Occipital lobe (tissue), 2 donors: ENCODE measurements around the gene TPRN. TPM values are rescaled to one million over a fixed set of nuclear protein-coding genes. Genes with fewer than 3 reads are reported as not detected.

Experiments used
- DNase-seq: peaks from one replicate; lab custom pipeline; 2025; lab: John Stamatoyannopoulos, UW
- total RNA-seq: library from RNA; depleted of rRNA; stranded (reverse); fragments of >200 nt; gene quantifications from one replicate; pipeline ENCODE4 v1.2.3, GENCODE V29; 2014

The TPRN gene
- total RNA-seq, 1 donor from 2014 or later, result 4.7 TPM

DNA sequence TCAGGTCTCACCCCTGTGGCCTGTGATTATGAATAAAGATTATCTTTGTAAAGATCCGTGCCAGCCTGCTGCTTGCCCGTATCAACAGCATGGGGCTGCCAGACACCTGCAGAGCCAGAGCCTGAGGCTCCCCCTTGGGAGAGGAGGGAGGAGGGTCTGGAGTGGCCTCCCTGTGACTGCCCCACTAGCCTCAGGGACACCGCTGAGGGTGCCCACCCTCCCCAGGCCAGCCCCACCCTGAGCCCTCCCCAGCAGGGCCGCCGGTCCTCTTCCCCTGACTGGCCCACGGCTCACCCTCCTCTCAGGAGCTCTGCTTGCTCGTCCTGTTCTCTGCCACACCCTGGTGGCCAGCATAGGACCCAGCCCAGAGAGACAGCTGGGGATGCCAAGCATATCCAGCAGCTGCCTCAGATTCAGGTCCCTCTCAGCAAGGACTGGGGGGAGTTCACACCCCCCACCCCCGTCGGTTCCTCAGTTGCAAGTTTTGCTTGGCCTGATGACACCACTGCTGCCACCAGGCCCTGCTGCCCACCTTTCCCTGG is 10.2 kb downstream of the TPRN start:
- no peak for DNase-seq

DNA sequence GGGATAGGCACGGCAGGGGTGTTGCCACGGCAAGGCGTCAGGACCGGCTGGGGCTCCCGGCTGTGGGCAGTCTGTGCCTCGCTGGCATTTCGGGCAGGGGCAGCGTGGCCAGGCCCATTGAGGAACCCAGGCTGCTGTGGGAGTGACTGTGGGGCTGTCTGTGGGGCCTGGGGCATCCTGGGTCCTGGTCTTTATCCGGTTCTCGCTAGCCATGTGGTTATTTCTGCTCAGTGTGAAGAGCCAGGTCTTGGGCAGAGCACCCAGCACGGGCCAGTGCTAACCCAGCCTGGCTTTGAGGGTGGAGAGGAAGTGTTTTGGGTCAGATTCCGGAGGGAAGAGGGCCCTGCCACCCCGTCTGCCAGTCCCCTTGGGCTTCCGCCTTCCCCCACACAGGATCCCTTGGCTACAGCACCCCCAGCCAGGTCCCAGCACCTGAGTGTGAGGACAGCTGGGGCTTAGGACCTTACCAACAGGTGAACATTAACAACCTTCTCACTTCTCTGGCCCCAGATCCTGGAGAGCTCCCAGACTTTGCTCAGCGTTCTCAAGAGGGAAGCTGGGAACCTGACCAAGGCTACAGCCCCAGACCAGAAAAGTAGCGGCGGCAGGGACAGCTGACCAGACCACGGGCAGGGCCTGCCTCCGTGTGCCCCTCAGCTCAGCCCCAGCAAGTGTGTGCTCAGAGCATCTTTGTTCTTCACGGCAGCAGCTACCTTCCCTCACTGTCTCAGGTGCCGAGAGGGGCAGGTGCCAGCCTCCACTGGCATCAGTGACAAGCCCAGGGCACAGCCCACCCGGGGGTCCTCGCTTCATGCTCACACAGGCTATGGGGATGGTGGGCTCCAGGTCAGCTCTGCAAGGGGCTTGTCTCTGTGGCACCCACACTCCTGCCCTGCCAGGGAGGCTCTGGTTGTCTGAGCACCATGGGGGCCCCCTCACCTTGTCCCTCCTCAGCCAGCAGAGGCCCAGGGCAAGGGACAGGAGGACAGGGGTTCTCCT is 10.9 kb downstream of the TPRN start:
- no peak for DNase-seq

DNA sequence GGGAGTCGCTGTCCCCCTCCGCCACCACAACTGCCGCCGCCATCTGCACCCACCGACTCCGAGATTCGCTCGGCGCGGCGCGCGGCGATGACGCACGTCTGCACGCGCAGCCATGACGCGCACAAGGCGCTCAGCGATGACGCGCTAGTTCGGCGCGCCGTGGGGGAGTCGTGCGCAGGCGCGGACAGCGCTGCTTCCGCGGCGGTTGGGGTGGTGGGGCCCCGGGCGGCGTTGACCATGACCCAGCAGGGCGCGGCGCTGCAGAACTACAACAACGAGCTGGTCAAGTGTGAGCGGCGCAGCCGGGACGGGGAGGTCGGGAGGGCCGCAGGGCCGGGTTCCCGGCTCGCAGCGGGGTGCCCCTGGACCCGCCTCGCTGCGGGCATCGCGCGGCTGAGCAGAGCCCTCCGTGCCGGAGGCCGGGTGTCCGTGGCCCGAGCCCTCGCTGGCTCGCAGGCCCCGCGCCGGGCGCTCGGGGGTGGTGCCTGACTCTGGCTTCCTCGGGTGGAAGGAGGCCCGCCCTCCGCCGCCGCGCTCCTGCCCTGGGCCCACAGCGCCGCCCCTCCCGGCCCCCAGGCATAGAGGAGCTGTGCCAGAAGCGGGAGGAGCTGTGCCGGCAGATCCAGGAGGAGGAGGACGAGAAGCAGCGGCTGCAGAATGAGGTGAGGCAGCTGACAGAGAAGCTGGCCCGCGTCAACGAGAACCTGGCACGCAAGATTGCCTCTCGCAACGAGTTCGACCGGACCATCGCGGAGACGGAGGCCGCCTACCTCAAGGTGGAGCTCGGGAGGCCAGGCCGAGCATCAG is 11.8 kb downstream of the TPRN start, which contains the start of the genes ANAPC2 and SSNA1:
Gene ANAPC2 (minus strand): TSS at position 71 of the 807 bp plus-strand sequence. CDS start 28 bp downstream, at position 43.
Gene SSNA1 (plus strand): TSS at position 187 of the 807 bp plus-strand sequence. CDS start 51 bp downstream, at position 238.
- DNase-seq, result peak; percentile 89

- no peak for DNase-seq
Measured at GRCh38 chr9:137188086-137188489, 12.5 kb downstream of the TPRN start.

DNA sequence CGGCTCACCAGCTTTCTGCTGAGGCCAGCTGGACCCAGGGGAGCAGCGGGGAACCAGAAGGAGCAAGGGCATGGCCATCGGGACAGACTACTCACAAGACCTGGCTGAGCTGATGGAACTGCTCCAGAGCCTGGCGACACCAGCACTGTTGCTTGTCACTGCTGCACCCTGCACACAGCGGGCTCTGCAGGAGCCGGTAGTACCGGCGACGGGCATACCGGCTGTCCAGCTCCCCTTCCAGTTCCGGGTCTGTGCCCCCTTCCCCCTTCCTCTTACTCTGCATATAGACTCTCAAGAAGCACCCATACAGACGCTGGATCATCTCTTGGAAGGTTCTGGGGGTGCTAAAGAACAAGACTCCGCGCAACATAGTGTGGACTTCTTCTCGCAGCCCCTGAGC is 13.2 kb downstream of the TPRN start:
- no peak for DNase-seq

- DNase-seq, result no peak
Measured at GRCh38 chr9:137186385-137186784, 14.2 kb downstream of the TPRN start.

- DNase-seq, result no peak
Measured at GRCh38 chr9:137185921-137186320, 14.6 kb downstream of the TPRN start.

- DNase-seq, result no peak
Measured at GRCh38 chr9:137184881-137185660, 15.5 kb downstream of the TPRN start.

- no peak for DNase-seq
Measured at GRCh38 chr9:137183980-137184595, 16.5 kb downstream of the TPRN start.

DNA sequence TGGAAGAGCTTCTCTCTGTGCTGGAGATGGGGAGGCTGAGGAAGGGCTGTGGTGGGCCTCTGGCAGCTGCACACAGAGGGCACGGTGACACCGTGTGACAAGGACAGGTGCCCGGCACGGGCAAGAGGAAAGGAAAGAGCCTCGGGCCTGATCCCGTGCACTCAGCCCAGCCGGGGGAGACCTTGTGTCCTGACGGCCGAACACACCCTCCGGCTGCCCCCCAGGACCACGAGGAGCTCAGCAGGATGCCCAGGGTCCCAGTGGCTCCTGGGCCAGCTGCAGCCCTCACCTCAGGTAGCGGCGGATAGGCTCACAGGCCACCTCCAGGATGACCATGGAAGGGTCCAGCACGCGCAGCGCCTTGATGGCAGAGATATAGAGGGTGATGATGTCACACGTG is 17.7 kb downstream of the TPRN start:
- DNase-seq, result no peak

DNA sequence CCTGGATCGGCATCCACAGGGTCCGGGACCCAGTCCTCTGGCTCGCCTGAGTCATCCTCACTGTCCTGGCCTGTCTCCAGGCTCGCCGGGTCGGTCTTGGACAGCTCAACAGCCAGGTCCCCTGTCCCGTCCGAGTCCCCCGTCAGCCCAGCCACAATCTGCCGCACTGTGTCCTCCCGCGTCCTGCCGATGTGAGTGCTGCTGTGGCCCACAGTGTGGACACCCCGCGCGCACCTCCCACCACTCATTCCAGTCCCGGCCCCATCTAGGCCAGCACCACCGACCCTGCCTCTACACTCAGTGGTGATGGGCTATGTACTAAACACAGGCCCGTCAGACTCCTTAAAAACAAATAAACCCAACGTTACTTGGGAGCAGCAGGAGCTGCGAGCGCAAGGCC is 18.9 kb downstream of the TPRN start:
- DNase-seq, result no peak

DNA sequence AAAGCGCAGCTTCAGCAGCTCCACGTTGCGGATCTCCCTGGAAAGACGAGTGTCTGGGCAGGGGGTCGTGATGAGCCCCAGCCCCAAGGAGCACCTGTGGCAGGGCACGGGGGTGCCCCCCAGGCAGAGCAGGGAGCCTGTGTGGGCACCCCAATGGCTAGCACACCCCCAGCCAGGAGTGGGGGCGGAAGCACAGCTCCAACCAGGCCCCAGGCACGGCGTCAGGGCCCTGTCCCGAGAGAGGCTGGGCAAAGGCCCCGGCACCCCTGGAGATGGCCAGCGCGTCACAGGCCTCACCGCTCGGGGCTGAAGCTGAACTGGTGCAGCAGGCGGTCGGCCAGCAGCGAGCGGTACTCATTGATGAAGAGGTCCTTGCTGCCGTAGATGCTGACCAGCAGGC is 20.1 kb downstream of the TPRN start:
- DNase-seq, result no peak

GRCh38 chr9:137179761-137180160 is 20.8 kb downstream of the TPRN start:
- no peak for DNase-seq

- no peak for DNase-seq
Measured at GRCh38 chr9:137178939-137179630, 21.5 kb downstream of the TPRN start.

DNA sequence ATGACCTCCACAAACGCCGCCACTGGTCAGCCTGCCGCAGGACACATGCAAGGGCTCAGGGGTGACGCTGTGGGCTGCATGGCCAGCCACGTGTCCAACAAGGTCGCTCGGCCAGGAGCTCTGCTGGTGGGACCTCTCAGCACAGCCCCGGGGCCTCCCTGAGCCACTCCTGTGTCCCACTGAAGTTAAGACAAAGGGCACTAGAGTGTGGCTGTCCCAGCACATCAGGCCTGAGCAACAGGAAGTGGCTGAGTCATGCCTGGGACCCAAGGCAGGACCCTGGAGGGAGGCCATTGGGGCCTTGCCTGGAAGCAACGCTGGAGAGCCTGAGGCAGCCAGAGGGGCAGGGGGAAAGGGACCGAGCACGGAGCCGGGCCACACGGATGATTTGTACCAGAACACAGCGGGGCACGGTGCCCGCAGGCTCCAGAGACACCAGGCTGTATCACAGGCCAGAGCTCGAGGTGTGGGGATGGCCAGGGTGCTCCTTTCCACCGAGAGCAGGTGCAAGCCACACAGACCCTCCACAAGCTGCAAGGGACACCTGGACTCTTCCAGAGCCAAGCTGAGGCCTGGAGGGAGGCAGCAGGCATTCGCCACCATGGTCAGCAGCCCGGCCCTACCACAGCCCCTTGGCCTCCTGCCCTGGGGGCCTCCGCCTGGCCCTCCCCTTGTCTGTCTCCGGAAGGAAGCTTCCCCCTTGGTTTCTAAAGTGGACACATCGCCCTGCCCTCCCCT is 22.2 kb downstream of the TPRN start:
- DNase-seq, result no peak

GRCh38 chr9:137176302-137177182 is 24.0 kb downstream of the TPRN start:
- peak; percentile 22 for DNase-seq

DNA sequence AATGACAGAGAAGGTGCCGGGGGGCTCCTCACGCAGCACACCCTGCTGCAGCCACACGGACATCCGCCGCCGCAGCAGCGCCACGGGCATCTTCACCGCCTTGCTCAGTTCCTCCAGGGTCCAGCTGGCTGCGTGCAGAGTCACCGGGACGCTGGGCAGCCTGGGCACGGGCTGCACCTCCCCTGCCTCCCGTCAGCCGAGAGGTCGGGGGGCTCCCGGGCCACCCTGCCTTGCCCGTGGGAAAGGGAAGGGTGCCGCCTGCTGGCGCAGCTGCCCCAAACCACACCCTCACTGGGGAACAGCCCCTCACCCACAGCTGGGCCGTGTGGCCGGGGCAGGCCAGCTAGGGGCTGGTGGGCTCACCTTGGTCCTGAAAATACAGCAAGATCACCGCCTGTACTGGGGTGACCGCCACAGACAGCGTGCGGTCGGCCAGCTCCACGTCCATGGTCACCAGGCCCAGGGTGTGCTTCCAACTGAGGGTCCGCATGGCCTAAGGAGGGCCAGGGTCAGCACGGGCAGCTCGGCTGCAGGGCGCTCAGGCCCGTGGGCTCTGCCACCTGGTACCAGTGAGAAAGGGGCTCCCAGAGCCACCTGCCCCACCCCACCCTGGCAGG is 25.1 kb downstream of the TPRN start:
- DNase-seq, result no peak
